ENCODE measurements around the gene CHAF1B.

DNA sequence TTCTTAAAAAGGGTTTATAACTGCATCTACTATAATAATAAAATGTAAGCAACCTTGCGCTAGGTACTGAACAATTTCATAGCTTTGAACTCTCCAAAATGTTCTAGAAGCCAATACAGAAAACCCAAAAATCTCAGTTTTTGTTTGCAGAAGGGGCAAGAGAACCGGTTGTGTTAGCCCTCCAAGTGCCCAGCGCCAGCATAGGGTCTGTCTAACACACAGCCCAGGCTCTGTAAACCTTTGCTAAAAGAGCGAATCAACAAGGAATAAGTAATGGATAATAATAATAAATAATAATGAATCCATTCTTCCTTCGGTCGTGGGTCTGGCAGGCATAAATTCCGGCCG, 333 bp upstream of the CHAF1B start:
- TF ChIP-seq POLR2A (IDR thresholded peaks at IDR 0.05; ENCODE audit: low read depth, low read length): no peak
- no peak for TF ChIP-seq POLR2AphosphoS5 (IDR thresholded peaks at IDR 0.05; ENCODE audit: low read depth, low read length)

Data from GM12892 (cell line).